Bronchial epithelial cell (primary cell): ENCODE results near the gene DPP10. TPM values are rescaled to one million over a fixed set of nuclear protein-coding genes. Genes with fewer than 3 reads are reported as not detected.

Experiments used
- DNase-seq: peaks from one replicate; pipeline ENCODE4 v3.0.0-alpha.2; 2010; ENCODE audit warnings: low read depth
- FAIRE-seq: peaks from 2 replicates; lab custom pipeline; 2011; peaks lifted over from hg19 to GRCh38; lab: Jason Lieb, UNC
- H3K27me3 ChIP-seq: 2 replicates; pipeline ENCODE4 v1.5.1; 2011; ENCODE audit warnings: low read length; ENCODE audit not compliant: control insufficient read depth, insufficient read depth
- H3K36me3 ChIP-seq: 2 replicates; pipeline ENCODE4 v1.5.1; 2011; ENCODE audit warnings: low read length; ENCODE audit not compliant: control insufficient read depth, insufficient read depth
- H3K4me3 ChIP-seq: 2 replicates; pipeline ENCODE4 v1.5.1; 2011; ENCODE audit warnings: mild to moderate bottlenecking, low read depth, low read length, control low read depth
- CTCF ChIP-seq: IDR thresholded peaks from 2 replicates; pipeline ENCODE4 v1.5.1; 2011; ENCODE audit warnings: mild to moderate bottlenecking, moderate library complexity, low read length, control low read depth, inconsistent platforms; ENCODE audit not compliant: insufficient read depth, severe bottlenecking
- total RNA-seq: library from RNA; depleted of rRNA; stranded (reverse); fragments of >200 nt; gene quantifications from 2 replicates; pipeline ENCODE4 v1.2.1, GENCODE V29; 2014

DPP10 gene
- total RNA-seq, 1 donor from 2014 or later, result 0.26 TPM

GRCh38 chr2:115119086-115119485 lies 676.6 kb downstream of the DPP10 start:
- no peak overlapping the region for H3K4me3 ChIP-seq
- H3K27me3 ChIP-seq, result no peaks in the 10 kb centered on the region
- no peak for FAIRE-seq
- DNase-seq, result no peak
- no peaks in the 10 kb centered on the region for H3K36me3 ChIP-seq
- TF ChIP-seq CTCF, result no peak

GRCh38 chr2:115122701-115123100 lies 680.3 kb downstream of the DPP10 start:
- Histone ChIP-seq H3K27me3 (no peaks in the 10 kb centered on the region), H3K4me3 (no peak overlapping the region), H3K36me3 (no peaks in the 10 kb centered on the region)
- no peak for DNase-seq
- no peak for TF ChIP-seq CTCF
- FAIRE-seq, result no peak

GRCh38 chr2:115124817-115125216 lies 682.4 kb downstream of the DPP10 start:
- no peak for TF ChIP-seq CTCF
- Histone ChIP-seq H3K4me3 (no peak overlapping the region), H3K27me3 (no peaks in the 10 kb centered on the region), H3K36me3 (no peaks in the 10 kb centered on the region)
- DNase-seq (no peak), FAIRE-seq (no peak)

- DNase-seq (no peak), FAIRE-seq (no peak)
- no peaks in the 10 kb centered on the region for H3K36me3 ChIP-seq
- no peaks in the 10 kb centered on the region for H3K27me3 ChIP-seq
- TF ChIP-seq CTCF, result no peak
- no peak overlapping the region for H3K4me3 ChIP-seq
These were observed 687.1 kb downstream of the DPP10 start for GRCh38 chr2:115129536-115129935.

- Histone ChIP-seq H3K27me3 (peaks cover 11% of the 10 kb centered on the region), H3K36me3 (no peaks in the 10 kb centered on the region), H3K4me3 (no peak overlapping the region)
- DNase-seq (no peak), FAIRE-seq (no peak)
- no peak for TF ChIP-seq CTCF
These were observed 718.2 kb downstream of the DPP10 start for GRCh38 chr2:115160531-115161080.

- Histone ChIP-seq H3K36me3 (no peaks in the 10 kb centered on the region), H3K27me3 (peaks cover 11% of the 10 kb centered on the region), H3K4me3 (no peak overlapping the region)
- DNase-seq (no peak), FAIRE-seq (no peak)
- TF ChIP-seq CTCF, result no peak
These were observed 718.8 kb downstream of the DPP10 start for GRCh38 chr2:115161081-115161770.
